GM18861 (cell line): Measurements from ENCODE around the gene CHCHD3.
A peak's percentile ranks its signal among the peaks of the same experiment; 100 is the strongest.

Experiments used
- ATAC-seq: cut with Tn5 transposase; IDR thresholded peaks from one replicate; pipeline ENCODE4 v1.9.1; 2021; ENCODE audit not compliant: unreplicated experiment

CHCHD3 gene

GRCh38 chr7:133081599-133082389, at the start of gene CHCHD3:
Gene CHCHD3, minus strand, starts transcription at chr7:133082090. Its CDS starts 153 bp downstream, at chr7:133081937.
- peak; percentile 99 for ATAC-seq

GRCh38 chr7:133130166-133130565, 48.3 kb upstream of the CHCHD3 start:
- ATAC-seq: no peak

GRCh38 chr7:133126422-133126821, 44.5 kb upstream of the CHCHD3 start:
- no peak for ATAC-seq

GRCh38 chr7:133124974-133125373, 43.1 kb upstream of the CHCHD3 start:
- ATAC-seq: no peak

- no peak for ATAC-seq
These were observed 39.4 kb upstream of the CHCHD3 start for GRCh38 chr7:133121175-133121844.

- ATAC-seq: no peak
These were observed 37.2 kb upstream of the CHCHD3 start for GRCh38 chr7:133119067-133119466.

- ATAC-seq: no peak
These were observed 36.4 kb upstream of the CHCHD3 start for GRCh38 chr7:133118261-133118660.

GRCh38 chr7:133117452-133117851, 35.6 kb upstream of the CHCHD3 start:
- ATAC-seq: no peak

GRCh38 chr7:133115596-133115995, 33.7 kb upstream of the CHCHD3 start:
- no peak for ATAC-seq

GRCh38 chr7:133114519-133114918, 32.6 kb upstream of the CHCHD3 start:
- no peak for ATAC-seq

- ATAC-seq: no peak
These were observed 31.1 kb upstream of the CHCHD3 start for GRCh38 chr7:133112976-133113375.

- no peak for ATAC-seq
These were observed 30.4 kb upstream of the CHCHD3 start for GRCh38 chr7:133112335-133112734.

- no peak for ATAC-seq
These were observed 28.4 kb upstream of the CHCHD3 start for GRCh38 chr7:133110312-133110711.

- no peak for ATAC-seq
These were observed 27.9 kb upstream of the CHCHD3 start for GRCh38 chr7:133109816-133110215.

- no peak for ATAC-seq
These were observed 26.1 kb upstream of the CHCHD3 start for GRCh38 chr7:133108023-133108422.

GRCh38 chr7:133102276-133103060, 20.6 kb upstream of the CHCHD3 start:
- no peak for ATAC-seq

- no peak for ATAC-seq
These were observed 17.9 kb upstream of the CHCHD3 start for GRCh38 chr7:133099633-133100286.

GRCh38 chr7:133095119-133095671, 13.3 kb upstream of the CHCHD3 start:
- ATAC-seq: no peak

GRCh38 chr7:133091943-133092464, 10.1 kb upstream of the CHCHD3 start:
- no peak for ATAC-seq

GRCh38 chr7:133082390-133082766, 488 bp upstream of the CHCHD3 start:
- peak; percentile 5 for ATAC-seq
